HEK293 (cell line): Measurements from ENCODE around the gene LMOD1.
A peak's percentile ranks its signal among the peaks of the same experiment; 100 is the strongest.

Source experiments
- CTCF ChIP-seq: fragments of 450-650 bp; formaldehyde crosslinking; IDR thresholded peaks from 2 replicates; pipeline ENCODE4 v1.5.1; 2016; ENCODE audit warnings: missing biosample characterization, missing genetic modification characterization
- HIC1 ChIP-seq: fragments of 450-650 bp; formaldehyde crosslinking; IDR thresholded peaks from 2 replicates; pipeline ENCODE4 v1.5.1; 2016; ENCODE audit warnings: missing biosample characterization, missing genetic modification characterization
- IKZF3 ChIP-seq: fragments of 450-650 bp; IDR thresholded peaks from 2 replicates; pipeline ENCODE4 v1.5.0; 2018; ENCODE audit warnings: missing biosample characterization, mild to moderate bottlenecking, missing genetic modification characterization, moderate library complexity
- KLF16 ChIP-seq: fragments of 450-650 bp; formaldehyde crosslinking; IDR thresholded peaks from 2 replicates; pipeline ENCODE4 v1.5.1; 2017; ENCODE audit warnings: missing biosample characterization, missing genetic modification characterization
- KLF17 ChIP-seq: fragments of 450-650 bp; formaldehyde crosslinking; IDR thresholded peaks from 2 replicates; pipeline ENCODE4 v1.5.1; 2016; ENCODE audit warnings: missing biosample characterization, missing genetic modification characterization
- MYNN ChIP-seq: fragments of 450-650 bp; formaldehyde crosslinking; IDR thresholded peaks from 2 replicates; pipeline ENCODE4 v1.5.1; 2016; ENCODE audit warnings: missing biosample characterization, missing genetic modification characterization, borderline replicate concordance
- MZF1 ChIP-seq: fragments of 450-650 bp; formaldehyde crosslinking; IDR thresholded peaks from 2 replicates; pipeline ENCODE4 v1.5.1; 2017; ENCODE audit warnings: missing biosample characterization, missing genetic modification characterization, borderline replicate concordance
- PATZ1 ChIP-seq: fragments of 450-650 bp; formaldehyde crosslinking; IDR thresholded peaks from 2 replicates; pipeline ENCODE4 v1.5.1; 2016; ENCODE audit warnings: missing biosample characterization, missing genetic modification characterization
- ZBTB10 ChIP-seq: fragments of 450-650 bp; formaldehyde crosslinking; IDR thresholded peaks from 2 replicates; pipeline ENCODE4 v1.5.1; 2016; ENCODE audit warnings: missing biosample characterization, missing genetic modification characterization
- ZBTB20 ChIP-seq: fragments of 450-650 bp; formaldehyde crosslinking; IDR thresholded peaks from 2 replicates; pipeline ENCODE4 v1.5.1; 2016; ENCODE audit warnings: missing biosample characterization, missing genetic modification characterization
- ZBTB21 ChIP-seq: fragments of 450-650 bp; formaldehyde crosslinking; IDR thresholded peaks from 2 replicates; pipeline ENCODE4 v1.5.1; 2017; ENCODE audit warnings: missing biosample characterization, missing genetic modification characterization
- ZBTB44 ChIP-seq: fragments of 450-650 bp; IDR thresholded peaks from 2 replicates; pipeline ENCODE4 v1.5.1; 2018; ENCODE audit warnings: missing biosample characterization, mild to moderate bottlenecking, missing genetic modification characterization
- ZBTB49 ChIP-seq: fragments of 450-650 bp; formaldehyde crosslinking; IDR thresholded peaks from 2 replicates; pipeline ENCODE4 v1.5.1; 2016; ENCODE audit warnings: missing biosample characterization, missing genetic modification characterization, low read depth
- ZFP37 ChIP-seq: fragments of 450-650 bp; formaldehyde crosslinking; IDR thresholded peaks from 2 replicates; pipeline ENCODE4 v1.5.1; 2016; ENCODE audit warnings: missing biosample characterization, missing genetic modification characterization
- ZNF133 ChIP-seq: fragments of 450-650 bp; formaldehyde crosslinking; IDR thresholded peaks from 2 replicates; pipeline ENCODE4 v1.5.1; 2016; ENCODE audit warnings: missing biosample characterization, missing genetic modification characterization
- ZNF2 ChIP-seq: fragments of 450-650 bp; formaldehyde crosslinking; IDR thresholded peaks from 2 replicates; pipeline ENCODE4 v1.5.1; 2016; ENCODE audit warnings: missing biosample characterization, missing genetic modification characterization
- ZNF341 ChIP-seq: fragments of 450-650 bp; formaldehyde crosslinking; IDR thresholded peaks from 2 replicates; pipeline ENCODE4; 2016; ENCODE audit warnings: low read depth, missing biosample characterization, missing genetic modification characterization
- ZNF37A ChIP-seq: fragments of 450-650 bp; IDR thresholded peaks from 2 replicates; pipeline ENCODE4 v1.5.1; 2018; ENCODE audit warnings: missing biosample characterization, missing genetic modification characterization
- ZNF423 ChIP-seq: fragments of 450-650 bp; formaldehyde crosslinking; IDR thresholded peaks from 2 replicates; pipeline ENCODE4 v1.5.1; 2016; ENCODE audit warnings: missing biosample characterization, missing genetic modification characterization
- ZNF544 ChIP-seq: fragments of 450-650 bp; formaldehyde crosslinking; IDR thresholded peaks from 2 replicates; pipeline ENCODE4 v1.5.0; 2017; ENCODE audit warnings: missing biosample characterization, missing genetic modification characterization
- ZNF596 ChIP-seq: fragments of 450-650 bp; IDR thresholded peaks from 2 replicates; pipeline ENCODE4 v1.5.0; 2018; ENCODE audit warnings: missing biosample characterization, mild to moderate bottlenecking, missing genetic modification characterization, moderate library complexity
- ZNF660 ChIP-seq: fragments of 450-650 bp; IDR thresholded peaks from 2 replicates; pipeline ENCODE4 v1.5.1; 2018; ENCODE audit warnings: missing biosample characterization, mild to moderate bottlenecking, missing genetic modification characterization
- ZSCAN5A ChIP-seq: fragments of 450-650 bp; formaldehyde crosslinking; IDR thresholded peaks from 2 replicates; pipeline ENCODE4 v1.5.1; 2016; ENCODE audit warnings: missing biosample characterization, missing genetic modification characterization

Gene LMOD1

GRCh38 chr1:201982623-201983379, 36.5 kb upstream of the LMOD1 start, which contains the start of gene RNPEP (continued):
- TF ChIP-seq PATZ1 (tag by site-specific recombination): peak; percentile 85
- TF ChIP-seq IKZF3 (tag by site-specific recombination): peak; percentile 82
- peak; percentile 82 for TF ChIP-seq ZNF660
- TF ChIP-seq ZNF341 (tag by site-specific recombination): peak; percentile 80
- TF ChIP-seq ZNF133 (tag by site-specific recombination): no peak
- 0 out of 2 replicates have a peak, but pooled peaks have one; percentile 18 for TF ChIP-seq ZNF37A
- peak; percentile 98 for TF ChIP-seq ZBTB20 (tag by site-specific recombination)
- TF ChIP-seq ZNF2 (tag by site-specific recombination): peak; percentile 91
- no peak for TF ChIP-seq ZBTB10 (tag by site-specific recombination)
- no peak for TF ChIP-seq MYNN
- 0 out of 2 replicates have a peak, but pooled peaks have one; percentile 29 for TF ChIP-seq ZNF596 (tag by site-specific recombination)
- peak; percentile 92 for TF ChIP-seq ZFP37
- TF ChIP-seq ZNF544: no peak
- 0 out of 2 replicates have a peak, but pooled peaks have one; percentile 5 for TF ChIP-seq MZF1 (tag by site-specific recombination)
- TF ChIP-seq ZBTB44 (tag by site-specific recombination): peak; percentile 52; the same call in 1 of the 2 replicates
- TF ChIP-seq CTCF (tag by site-specific recombination): peak; percentile 95
- no peak for TF ChIP-seq ZBTB49 (tag by site-specific recombination)
- TF ChIP-seq ZNF423 (tag by site-specific recombination): peak; percentile 55; the same call in 1 of the 2 replicates
- peak; percentile 72 for TF ChIP-seq KLF17 (tag by site-specific recombination)
- TF ChIP-seq ZBTB21: no peak
- peak; percentile 64; the same call in 1 of the 2 replicates for TF ChIP-seq ZSCAN5A
- TF ChIP-seq HIC1 (tag by site-specific recombination): peak; percentile 36; the same call in 1 of the 2 replicates
- peak; percentile 73; the same call in 1 of the 2 replicates for TF ChIP-seq KLF16 (tag by site-specific recombination)
